GM18873 (cell line): ENCODE data around the gene MCTP1.

Experiments
- ATAC-seq: cut with Tn5 transposase; IDR thresholded peaks from one replicate; pipeline ENCODE4 v1.9.1; 2021; ENCODE audit warnings: mild to moderate bottlenecking, moderate library complexity, moderate number of reproducible peaks; ENCODE audit not compliant: unreplicated experiment, low FRiP score

Gene MCTP1

GRCh38 chr5:95134326-95134725 lies 150.6 kb downstream of the MCTP1 start:
- ATAC-seq = no peak

- no peak for ATAC-seq
Measured at GRCh38 chr5:95132096-95132495, 152.8 kb downstream of the MCTP1 start.

GRCh38 chr5:95130941-95131340 lies 154.0 kb downstream of the MCTP1 start:
- ATAC-seq = no peak

GRCh38 chr5:95124731-95125130 lies 160.2 kb downstream of the MCTP1 start:
- ATAC-seq = no peak

- ATAC-seq = no peak
Measured at GRCh38 chr5:95124101-95124500, 160.8 kb downstream of the MCTP1 start.

- ATAC-seq = no peak
Measured at GRCh38 chr5:95114902-95115301, 170.0 kb downstream of the MCTP1 start.

- no peak for ATAC-seq
Measured at GRCh38 chr5:95114305-95114704, 170.6 kb downstream of the MCTP1 start.

- ATAC-seq = no peak
Measured at GRCh38 chr5:95113489-95113888, 171.4 kb downstream of the MCTP1 start.

GRCh38 chr5:95111141-95111540 lies 173.8 kb downstream of the MCTP1 start:
- ATAC-seq = no peak

- no peak for ATAC-seq
Measured at GRCh38 chr5:95110118-95110517, 174.8 kb downstream of the MCTP1 start.

- ATAC-seq = no peak
Measured at GRCh38 chr5:95107138-95107537, 177.8 kb downstream of the MCTP1 start.

GRCh38 chr5:95105638-95106037 lies 179.3 kb downstream of the MCTP1 start:
- no peak for ATAC-seq

GRCh38 chr5:95102687-95103086 lies 182.2 kb downstream of the MCTP1 start:
- peak; percentile 97 for ATAC-seq

GRCh38 chr5:95102080-95102479 lies 182.8 kb downstream of the MCTP1 start:
- peak; percentile 26 for ATAC-seq

GRCh38 chr5:95100551-95100950 lies 184.3 kb downstream of the MCTP1 start:
- no peak for ATAC-seq

GRCh38 chr5:95098012-95098411 lies 186.9 kb downstream of the MCTP1 start:
- no peak for ATAC-seq

GRCh38 chr5:95093211-95093610 lies 191.7 kb downstream of the MCTP1 start:
- no peak for ATAC-seq

GRCh38 chr5:95090774-95091173 lies 194.1 kb downstream of the MCTP1 start:
- no peak for ATAC-seq

GRCh38 chr5:95087816-95088317 lies 197.0 kb downstream of the MCTP1 start:
- peak; percentile 59 for ATAC-seq

- ATAC-seq = no peak
Measured at GRCh38 chr5:95086927-95087815, 197.7 kb downstream of the MCTP1 start.

- no peak for ATAC-seq
Measured at GRCh38 chr5:95084757-95085156, 200.1 kb downstream of the MCTP1 start.

GRCh38 chr5:95083606-95084005 lies 201.3 kb downstream of the MCTP1 start:
- no peak for ATAC-seq
